Motor neuron (in vitro differentiated cells): Measurements from ENCODE around the gene PARP12. TPM values are rescaled to one million over a fixed set of nuclear protein-coding genes. Genes with fewer than 3 reads are reported as not detected.

ENCODE experiments used
- total RNA-seq, 8 experiments: library from RNA; unstranded; fragments of 300-600 nt; gene quantifications; 2 replicates each; pipeline versions ENCODE4 v1.2.3 to v1.2.4, GENCODE V29; 2022

The PARP12 gene
- total RNA-seq, 8 experiments from 2014 or later, result 0.43 to 46.9 (median 5.7) TPM

Other genes starting within 250 kb of the PARP12 start
- 1 to 10 TPM in 2 of 8 experiments, under 1 TPM in 6; 0.31 to 2.5 (median 0.46) TPM for gene TBXAS1, start 233.7 kb downstream of the PARP12 start, total RNA-seq
- 10 to 100 TPM in 3 of 8 experiments, 1 to 10 TPM in 5; 8.6 to 15.5 (median 9.8) TPM for gene KDM7A, start 114.0 kb upstream of the PARP12 start, total RNA-seq